ENCODE data around the gene RHOH. TPM values are rescaled to one million over a fixed set of nuclear protein-coding genes. Genes with fewer than 3 reads are reported as not detected.

RHOH gene
- total and polyA plus RNA-seq, 2 donors from 2014 or later, result 0.17 to 14.1 TPM

DNA sequence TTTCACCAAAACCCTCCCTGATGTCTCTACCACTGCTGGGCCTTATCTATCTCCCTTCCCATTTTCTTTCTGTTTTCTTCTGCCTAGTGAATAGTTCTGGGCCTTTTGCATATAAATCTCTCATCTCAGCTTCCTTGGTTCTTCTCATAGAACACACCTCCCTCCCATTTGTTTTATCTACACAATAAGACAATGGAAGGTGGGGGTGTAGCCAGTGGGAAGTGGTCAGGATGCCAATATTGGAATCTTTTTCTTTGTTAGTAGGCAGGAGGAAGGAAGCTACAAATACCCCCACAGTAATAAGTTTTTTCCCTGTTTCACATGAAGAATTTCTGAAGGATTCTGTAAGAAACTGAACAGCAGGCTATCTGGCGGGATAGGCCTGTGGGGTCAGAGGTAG, 30.9 kb upstream of the RHOH start:
- Histone ChIP-seq H3K4me1 (ENCODE audit: control insufficient read depth in 2 of 3, insufficient read depth in 2 of 3, low read depth in 1 of 3, low read length in 3 of 3) (no peaks in the 10 kb centered on the region), H3K36me3 (ENCODE audit: control insufficient read depth in 2 of 3, insufficient read depth in 3 of 3, low read length in 3 of 3) (no peaks in the 10 kb centered on the region), H3K9ac (ENCODE audit: low read length in 3 of 3) (no peak overlapping the region), H3K27me3 (ENCODE audit: control insufficient read depth, insufficient read depth, low read length) (no peaks in the 10 kb centered on the region), H3K4me3 (ENCODE audit: low read length in 3 of 3) (no peak overlapping the region), H3K27ac (ENCODE audit: low read depth in 2 of 2, low read length in 2 of 2) (no peak overlapping the region), H3K9me3 (ENCODE audit: control insufficient read depth in 2 of 3, insufficient read depth in 1 of 3, low read length in 3 of 3) (peaks cover 0 to 3% (median 0%) of the 10 kb centered on the region in 3 donors)
- no peak for DNase-seq
- intact Hi-C loops (cut with DNase I), result no loop called here
- TF ChIP-seq, protein P1, sequence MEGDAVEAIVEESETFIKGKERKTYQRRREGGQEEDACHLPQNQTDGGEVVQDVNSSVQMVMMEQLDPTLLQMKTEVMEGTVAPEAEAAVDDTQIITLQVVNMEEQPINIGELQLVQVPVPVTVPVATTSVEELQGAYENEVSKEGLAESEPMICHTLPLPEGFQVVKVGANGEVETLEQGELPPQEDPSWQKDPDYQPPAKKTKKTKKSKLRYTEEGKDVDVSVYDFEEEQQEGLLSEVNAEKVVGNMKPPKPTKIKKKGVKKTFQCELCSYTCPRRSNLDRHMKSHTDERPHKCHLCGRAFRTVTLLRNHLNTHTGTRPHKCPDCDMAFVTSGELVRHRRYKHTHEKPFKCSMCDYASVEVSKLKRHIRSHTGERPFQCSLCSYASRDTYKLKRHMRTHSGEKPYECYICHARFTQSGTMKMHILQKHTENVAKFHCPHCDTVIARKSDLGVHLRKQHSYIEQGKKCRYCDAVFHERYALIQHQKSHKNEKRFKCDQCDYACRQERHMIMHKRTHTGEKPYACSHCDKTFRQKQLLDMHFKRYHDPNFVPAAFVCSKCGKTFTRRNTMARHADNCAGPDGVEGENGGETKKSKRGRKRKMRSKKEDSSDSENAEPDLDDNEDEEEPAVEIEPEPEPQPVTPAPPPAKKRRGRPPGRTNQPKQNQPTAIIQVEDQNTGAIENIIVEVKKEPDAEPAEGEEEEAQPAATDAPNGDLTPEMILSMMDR (IDR thresholded peaks at IDR 0.05; ENCODE audit: borderline replicate concordance, extremely low read depth, insufficient read depth), result no peak
- no peak for FAIRE-seq

- intact Hi-C loops (cut with DNase I), result no loop called here
- H3K9me3 ChIP-seq (ENCODE audit: control insufficient read depth in 2 of 3, insufficient read depth in 1 of 3, low read length in 3 of 3), result peaks cover 0 to 3% (median 0%) of the 10 kb centered on the region in 3 donors
- no peak overlapping the region for H3K27ac ChIP-seq (ENCODE audit: low read depth in 2 of 2, low read length in 2 of 2)
- DNase-seq (no peak), FAIRE-seq (no peak)
- no peak overlapping the region for H3K4me3 ChIP-seq (ENCODE audit: low read length in 3 of 3)
- H3K27me3 ChIP-seq (ENCODE audit: control insufficient read depth, insufficient read depth, low read length), result no peaks in the 10 kb centered on the region
- no peaks in the 10 kb centered on the region for H3K4me1 ChIP-seq (ENCODE audit: control insufficient read depth in 2 of 3, insufficient read depth in 2 of 3, low read depth in 1 of 3, low read length in 3 of 3)
- TF ChIP-seq, protein P1 (IDR thresholded peaks at IDR 0.05; ENCODE audit: borderline replicate concordance, extremely low read depth, insufficient read depth), result no peak
- H3K9ac ChIP-seq (ENCODE audit: low read length in 3 of 3), result no peak overlapping the region
- no peaks in the 10 kb centered on the region for H3K36me3 ChIP-seq (ENCODE audit: control insufficient read depth in 2 of 3, insufficient read depth in 3 of 3, low read length in 3 of 3)
Measured at GRCh38 chr4:40168070-40168469, 28.8 kb upstream of the RHOH start.

GRCh38 chr4:40170588-40170987, 26.2 kb upstream of the RHOH start:
- no peak overlapping the region for H3K9ac ChIP-seq (ENCODE audit: low read length in 3 of 3)
- no peaks in the 10 kb centered on the region for H3K27me3 ChIP-seq (ENCODE audit: control insufficient read depth, insufficient read depth, low read length)
- no peak overlapping the region for H3K27ac ChIP-seq (ENCODE audit: low read depth in 2 of 2, low read length in 2 of 2)
- intact Hi-C loops (cut with DNase I), result no loop called here
- H3K4me3 ChIP-seq (ENCODE audit: low read length in 3 of 3), result no peak overlapping the region
- TF ChIP-seq, protein P1 (IDR thresholded peaks at IDR 0.05; ENCODE audit: borderline replicate concordance, extremely low read depth, insufficient read depth), result no peak
- FAIRE-seq, result no peak
- H3K4me1 ChIP-seq (ENCODE audit: control insufficient read depth in 2 of 3, insufficient read depth in 2 of 3, low read depth in 1 of 3, low read length in 3 of 3), result no peaks in the 10 kb centered on the region
- peaks cover 0 to 3% (median 0%) of the 10 kb centered on the region in 3 donors for H3K9me3 ChIP-seq (ENCODE audit: control insufficient read depth in 2 of 3, insufficient read depth in 1 of 3, low read length in 3 of 3)
- no peak for DNase-seq
- no peaks in the 10 kb centered on the region for H3K36me3 ChIP-seq (ENCODE audit: control insufficient read depth in 2 of 3, insufficient read depth in 3 of 3, low read length in 3 of 3)

GRCh38 chr4:40173470-40173875, 23.4 kb upstream of the RHOH start:
- Histone ChIP-seq H3K4me1 (ENCODE audit: control insufficient read depth in 2 of 3, insufficient read depth in 2 of 3, low read depth in 1 of 3, low read length in 3 of 3) (no peaks in the 10 kb centered on the region), H3K9ac (ENCODE audit: low read length in 3 of 3) (no peak overlapping the region), H3K36me3 (ENCODE audit: control insufficient read depth in 2 of 3, insufficient read depth in 3 of 3, low read length in 3 of 3) (no peaks in the 10 kb centered on the region), H3K4me3 (ENCODE audit: low read length in 3 of 3) (no peak overlapping the region), H3K9me3 (ENCODE audit: control insufficient read depth in 2 of 3, insufficient read depth in 1 of 3, low read length in 3 of 3) (no peaks in the 10 kb centered on the region), H3K27me3 (ENCODE audit: control insufficient read depth, insufficient read depth, low read length) (no peaks in the 10 kb centered on the region), H3K27ac (ENCODE audit: low read depth in 2 of 2, low read length in 2 of 2) (no peak overlapping the region)
- TF ChIP-seq, protein P1 (IDR thresholded peaks at IDR 0.05; ENCODE audit: borderline replicate concordance, extremely low read depth, insufficient read depth), result no peak
- FAIRE-seq (no peak), DNase-seq (no peak)
- intact Hi-C loops (cut with DNase I), result no loop called here
